Hematopoietic multipotent progenitor cell treated with erythropoietin and hydrocortisone succinate and interleukin-3 and kit ligand, for 6 days (in vitro differentiated cells): Measurements from ENCODE around the gene ATG13.
"Not testable (repeated sequence)": the region's sequence is repeated elsewhere in the genome, so short reads cannot be mapped to it uniquely, and the experiment has no call there.

Experiments
- DNase-seq: peaks from one replicate; pipeline ENCODE4 v3.0.0-alpha.2; 2015

ATG13 gene

DNA sequence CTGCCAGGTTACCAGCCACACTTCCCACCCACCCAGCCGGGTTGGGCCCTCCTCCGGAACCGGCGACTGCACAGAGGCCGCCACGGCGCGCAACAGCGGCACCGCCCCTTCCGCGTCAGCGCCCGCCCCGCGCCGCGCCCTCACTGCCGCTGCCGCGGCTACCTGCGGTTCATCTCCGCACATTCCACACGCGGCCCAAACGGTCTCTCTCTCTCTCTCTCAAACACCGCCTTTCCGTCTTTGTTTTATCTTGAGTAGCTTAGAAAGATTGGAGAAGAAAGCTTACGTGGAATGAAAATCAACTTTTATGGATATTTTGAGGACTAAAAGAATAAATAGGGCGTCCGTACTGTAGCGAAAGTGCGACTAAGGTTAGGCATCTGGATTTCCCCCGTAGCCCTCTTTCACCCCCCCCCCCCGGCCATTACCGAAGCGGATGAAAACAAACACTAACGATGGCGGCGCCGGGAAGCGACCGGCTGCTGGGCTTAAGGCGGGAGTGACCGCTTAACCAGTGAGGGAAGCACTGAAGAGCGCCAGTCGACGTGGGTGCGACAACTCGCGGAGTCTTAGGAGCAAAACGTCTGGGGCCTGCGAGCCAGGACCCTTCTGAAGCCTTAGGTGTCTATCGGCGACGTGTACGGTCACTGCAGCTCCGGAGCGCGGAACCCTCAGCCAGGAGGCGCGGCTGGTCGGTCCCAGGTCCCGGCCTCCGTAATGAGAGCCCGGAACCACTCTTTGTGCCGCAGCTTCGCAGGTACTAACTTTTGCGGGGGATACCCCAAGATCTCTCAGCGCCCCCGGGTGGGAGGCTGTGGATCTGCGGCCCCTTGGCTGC, at the start of gene ATG13, which contains the start of gene HARBI1:
Gene ATG13 (plus strand): TSS at position 420 of the 838 bp plus-strand sequence. CDS start 26,739 bp downstream, outside the sequence.
Gene HARBI1 (minus strand): TSS at position 94 of the 838 bp plus-strand sequence. CDS start 990 bp downstream, outside the sequence.
- DNase-seq: peak; percentile 93

GRCh38 chr11:46570790-46571398, 46.5 kb upstream of the ATG13 start:
- DNase-seq: no peak

GRCh38 chr11:46574656-46575055, 42.7 kb upstream of the ATG13 start:
- DNase-seq: no peak

GRCh38 chr11:46577058-46577457, 40.3 kb upstream of the ATG13 start:
- no peak for DNase-seq

GRCh38 chr11:46582588-46582987, 34.8 kb upstream of the ATG13 start:
- no peak for DNase-seq

DNA sequence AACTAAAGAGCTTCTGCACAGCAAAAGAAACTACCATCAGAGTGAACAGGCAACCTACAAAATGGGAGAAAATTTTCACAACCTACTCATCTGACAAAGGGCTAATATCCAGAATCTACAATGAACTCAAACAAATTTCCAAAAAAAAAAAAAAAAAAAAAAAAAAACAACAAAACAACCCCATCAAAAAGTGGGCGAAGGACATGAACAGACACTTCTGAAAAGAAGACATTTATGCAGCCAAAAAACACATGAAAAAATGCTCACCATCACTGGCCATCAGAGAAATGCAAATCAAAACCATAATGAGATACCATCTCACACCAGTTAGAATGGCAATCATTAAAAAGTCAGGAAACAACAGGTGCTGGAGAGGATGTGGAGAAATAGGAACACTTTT, 33.8 kb upstream of the ATG13 start:
- DNase-seq: not testable (repeated sequence)

- DNase-seq: no peak
Measured at GRCh38 chr11:46588131-46588530, 29.2 kb upstream of the ATG13 start.

DNA sequence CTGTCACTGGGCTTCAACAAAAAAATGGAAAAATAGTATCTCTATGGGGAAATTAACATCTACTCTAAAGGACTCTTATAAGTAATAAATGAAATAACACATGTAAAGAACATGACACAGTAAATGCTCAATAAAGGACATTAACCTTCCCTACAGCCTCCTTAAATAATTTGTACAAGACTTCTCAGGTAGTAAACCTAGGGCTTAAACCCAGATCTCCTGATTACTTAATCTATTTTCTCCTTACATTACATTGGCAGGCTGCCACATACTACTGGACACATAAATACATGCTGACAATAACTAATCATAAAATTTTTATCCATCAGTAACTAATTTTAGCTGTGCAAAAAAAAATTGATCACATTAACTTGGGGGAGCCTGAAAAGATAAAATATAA, 28.4 kb upstream of the ATG13 start:
- DNase-seq: peak; percentile 41

DNA sequence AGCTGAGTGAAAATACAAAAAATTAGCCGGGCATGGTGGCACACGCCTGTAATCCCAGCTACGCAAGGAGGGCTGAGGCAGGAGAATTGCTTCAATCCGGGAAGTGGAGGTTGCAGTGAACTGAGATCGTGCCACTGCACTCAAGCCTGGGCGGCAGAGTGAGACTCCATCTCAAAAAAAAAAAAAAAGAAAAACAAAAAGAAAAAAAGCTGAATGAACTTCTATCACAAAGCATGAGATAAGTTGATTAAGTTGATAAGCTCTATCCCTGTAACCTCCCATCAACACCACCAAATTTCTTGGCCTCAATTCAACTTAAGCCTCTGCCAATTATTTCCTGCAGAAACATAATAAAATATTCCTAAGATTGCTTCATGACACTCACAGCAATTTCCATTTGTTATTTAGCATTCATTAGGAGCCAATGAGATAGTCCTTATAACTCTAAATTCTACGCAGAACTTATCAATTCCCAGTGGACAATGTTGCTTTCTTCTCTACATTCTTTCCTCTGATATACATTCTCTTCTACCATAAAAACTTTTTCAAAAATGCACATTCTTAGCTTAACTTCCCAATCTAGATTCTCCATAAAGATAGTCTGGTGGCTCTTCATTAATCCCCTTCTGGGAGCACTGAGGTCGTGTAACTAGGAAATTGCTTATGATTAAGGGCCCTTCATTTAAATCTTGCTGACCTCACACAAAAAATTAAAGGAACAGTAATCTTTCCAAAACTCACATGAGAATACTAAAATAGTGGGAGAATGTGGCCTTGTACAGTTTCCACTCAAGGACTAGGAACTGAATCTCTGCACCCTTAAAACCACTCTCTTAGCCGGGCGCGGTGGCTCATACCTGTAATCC, 26.4 kb upstream of the ATG13 start:
- DNase-seq: no peak

DNA sequence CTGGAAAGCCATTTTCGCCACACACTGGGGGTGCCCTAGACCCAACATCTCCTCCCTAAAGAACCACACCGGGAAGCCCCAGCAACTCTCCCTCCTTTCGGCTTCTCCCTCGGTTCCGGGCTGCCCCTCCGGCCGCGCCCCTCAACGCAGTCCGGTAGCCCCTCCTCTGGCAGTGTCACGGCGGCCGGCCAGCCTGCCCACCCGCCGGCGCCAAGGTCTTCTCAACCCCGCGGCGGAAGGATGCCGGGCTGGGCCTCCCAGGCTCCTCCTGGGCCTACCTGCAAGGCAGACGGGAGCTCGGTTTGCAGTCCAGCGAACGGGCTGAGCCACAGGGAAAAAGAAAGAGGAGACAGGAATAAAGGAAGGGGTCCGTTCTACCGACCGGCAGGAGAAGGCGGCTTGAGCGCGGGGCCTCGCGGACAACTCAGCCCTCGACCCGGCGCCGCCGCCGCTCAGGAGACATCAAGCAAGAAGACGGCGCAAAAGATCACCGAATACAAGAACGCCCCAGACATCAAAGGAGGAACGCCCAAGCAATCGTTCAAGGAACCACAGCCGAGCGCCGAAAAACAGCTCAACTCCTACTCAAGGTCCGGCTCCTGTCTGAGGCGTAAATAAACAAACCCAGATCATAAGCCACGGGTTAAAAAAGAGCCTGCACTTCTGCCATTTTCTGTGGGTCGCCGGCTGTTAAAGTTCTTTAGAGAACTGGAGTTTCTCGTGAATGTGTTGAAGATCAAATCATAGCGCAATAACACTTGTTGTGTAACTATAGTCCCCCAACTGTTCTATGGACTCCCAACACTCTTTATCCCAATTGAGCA, 23.6 kb upstream of the ATG13 start, which contains the start of gene AMBRA1:
Gene AMBRA1 (minus strand): TSS at position 474 of the 824 bp plus-strand sequence. CDS start 45,643 bp downstream, outside the sequence.
- DNase-seq: peak; percentile 97

GRCh38 chr11:46594374-46594700, 23.0 kb upstream of the ATG13 start:
- DNase-seq: no peak

DNA sequence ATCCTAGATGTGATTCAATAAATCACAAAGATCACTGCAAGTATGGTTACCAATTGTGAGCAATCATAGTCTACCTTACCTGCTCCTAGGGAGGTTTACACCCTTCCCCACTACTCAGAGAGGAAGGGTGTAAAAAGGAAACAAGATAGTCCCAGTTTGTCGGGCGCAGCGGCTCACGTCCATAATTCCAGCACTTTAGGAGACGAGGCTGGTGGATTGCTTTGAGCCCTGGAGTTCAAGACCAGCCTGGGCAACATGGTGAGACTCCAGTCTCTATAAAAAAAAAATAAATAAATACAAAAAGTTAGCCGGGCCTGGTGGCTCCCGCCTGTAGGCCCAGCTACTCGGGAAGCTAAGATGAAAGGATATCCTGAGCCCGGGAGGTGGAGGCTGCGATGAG, 22.6 kb upstream of the ATG13 start:
- no peak for DNase-seq

DNA sequence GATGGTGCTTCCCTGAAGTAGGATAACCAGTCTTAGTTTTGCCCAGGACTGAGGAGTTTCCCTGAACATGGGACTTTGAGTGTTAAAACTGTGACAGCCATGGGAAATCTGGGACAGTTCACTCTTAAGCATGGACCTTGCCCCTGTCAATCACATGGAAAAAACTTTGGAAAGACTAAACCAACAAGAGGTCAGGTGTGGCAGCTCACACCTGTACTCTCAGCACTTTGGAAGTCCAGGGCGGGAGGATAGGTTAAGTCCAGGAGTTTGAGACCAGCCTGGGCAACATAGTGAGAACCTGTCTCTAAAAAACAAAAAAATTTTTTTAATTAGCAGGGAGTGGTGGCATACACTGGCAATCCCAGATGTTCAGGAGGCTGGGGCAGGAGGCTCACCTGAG, 20.2 kb upstream of the ATG13 start:
- no peak for DNase-seq

DNA sequence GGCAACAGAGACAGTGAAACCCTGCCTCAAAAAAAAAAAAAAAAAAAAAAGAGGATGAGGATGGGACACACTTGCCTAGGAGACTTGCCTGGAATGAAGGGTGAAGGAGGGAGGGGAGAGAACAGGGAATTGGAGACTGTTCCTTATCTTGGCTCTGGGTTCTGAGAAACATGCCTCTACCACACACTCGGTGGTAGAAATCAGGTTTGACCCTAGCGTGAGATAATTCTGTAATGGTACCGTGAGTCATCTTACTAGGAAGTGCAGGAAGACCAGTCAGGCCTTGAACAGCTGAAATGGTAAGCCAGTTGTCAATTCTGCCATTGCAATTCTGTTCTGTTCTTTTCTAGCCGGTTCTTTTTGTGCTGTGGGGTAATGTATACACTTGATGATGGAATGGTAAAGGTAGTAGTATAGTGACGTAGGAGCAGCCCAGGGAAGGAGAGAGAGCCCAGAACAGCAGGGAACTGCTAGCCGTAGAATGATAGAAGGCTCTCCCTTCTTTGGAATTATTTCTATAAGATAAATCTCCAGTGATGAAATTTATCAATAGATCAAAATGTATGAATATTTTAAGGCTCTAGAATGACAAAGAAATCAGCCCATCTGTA, 19.6 kb upstream of the ATG13 start:
- peak; percentile 81 for DNase-seq

DNA sequence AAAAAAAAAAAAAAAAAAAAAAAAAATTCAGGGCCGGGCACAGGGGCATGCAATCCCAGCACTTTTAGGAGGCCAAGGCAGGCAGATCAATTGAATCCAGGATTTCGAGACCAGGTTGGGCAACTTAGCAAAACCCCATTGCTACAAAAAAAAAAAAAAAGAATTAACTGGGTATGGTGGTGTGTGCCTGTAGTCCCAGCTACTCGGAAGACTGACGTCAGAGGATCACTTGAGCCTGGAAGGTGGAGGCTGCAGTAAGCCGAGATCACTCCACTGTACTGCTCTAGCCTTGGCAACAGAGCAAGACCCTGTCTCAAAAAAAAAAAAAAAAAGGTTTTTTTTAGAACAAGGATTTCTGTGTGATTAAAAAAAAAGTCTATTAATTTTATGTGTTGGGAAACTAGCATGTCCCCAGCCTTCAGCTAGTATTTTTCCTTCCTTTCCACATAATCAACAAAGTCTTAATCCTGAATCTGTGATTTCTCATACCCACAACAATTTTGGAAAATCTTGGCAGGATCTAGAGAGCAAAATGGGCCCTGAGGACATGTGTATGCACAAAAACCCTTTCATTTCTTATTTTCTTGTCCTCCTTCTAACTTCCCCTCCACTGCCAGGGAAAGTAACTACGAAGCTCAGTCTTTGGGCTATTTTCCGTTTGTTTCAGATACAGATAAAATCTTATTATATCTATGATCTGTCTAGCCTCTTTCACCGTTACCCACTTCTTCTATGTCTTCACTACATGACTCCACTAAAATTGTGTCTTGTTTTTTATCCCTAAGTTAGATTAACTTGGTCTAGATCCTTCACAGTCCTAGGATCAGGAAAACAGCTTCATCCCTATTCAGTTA, 17.8 kb upstream of the ATG13 start:
- DNase-seq: peak; percentile 63

DNA sequence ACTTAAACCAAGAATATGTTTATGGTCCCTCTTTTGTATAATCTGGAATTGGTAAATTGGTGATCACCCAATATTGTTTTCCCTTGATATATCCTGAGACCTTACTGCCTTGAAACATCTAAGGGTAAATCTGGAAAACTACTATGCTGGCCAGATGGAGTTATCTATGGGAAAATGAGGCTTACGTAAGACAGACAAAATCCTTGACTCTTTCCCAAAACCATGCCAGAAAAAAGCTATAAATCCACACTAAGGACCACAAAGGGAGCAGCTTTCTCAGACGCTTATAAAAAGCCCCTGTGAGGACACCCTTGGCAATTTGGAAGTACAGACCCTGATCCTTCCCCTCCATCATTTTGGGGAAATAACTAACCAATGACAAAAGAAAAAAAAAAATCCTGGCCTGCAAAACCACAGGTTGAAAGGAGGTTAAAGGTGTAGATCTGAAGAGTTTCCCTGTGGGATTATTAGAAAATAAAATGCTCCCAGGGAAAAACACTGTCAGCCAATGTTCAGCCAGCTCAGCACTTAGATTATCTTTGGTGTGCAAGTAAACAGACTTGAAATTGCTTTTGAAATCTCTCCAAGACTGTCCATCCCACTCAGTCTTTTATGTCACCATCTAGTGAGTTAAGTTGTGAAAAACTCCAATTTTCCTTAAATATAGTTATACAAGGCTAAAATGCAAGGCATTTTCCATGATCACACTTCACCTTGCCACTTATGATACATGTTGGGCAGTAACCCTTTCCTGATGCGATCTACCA, 17.0 kb upstream of the ATG13 start:
- no peak for DNase-seq

- no peak for DNase-seq
Measured at GRCh38 chr11:46601129-46601528, 16.2 kb upstream of the ATG13 start.

DNA sequence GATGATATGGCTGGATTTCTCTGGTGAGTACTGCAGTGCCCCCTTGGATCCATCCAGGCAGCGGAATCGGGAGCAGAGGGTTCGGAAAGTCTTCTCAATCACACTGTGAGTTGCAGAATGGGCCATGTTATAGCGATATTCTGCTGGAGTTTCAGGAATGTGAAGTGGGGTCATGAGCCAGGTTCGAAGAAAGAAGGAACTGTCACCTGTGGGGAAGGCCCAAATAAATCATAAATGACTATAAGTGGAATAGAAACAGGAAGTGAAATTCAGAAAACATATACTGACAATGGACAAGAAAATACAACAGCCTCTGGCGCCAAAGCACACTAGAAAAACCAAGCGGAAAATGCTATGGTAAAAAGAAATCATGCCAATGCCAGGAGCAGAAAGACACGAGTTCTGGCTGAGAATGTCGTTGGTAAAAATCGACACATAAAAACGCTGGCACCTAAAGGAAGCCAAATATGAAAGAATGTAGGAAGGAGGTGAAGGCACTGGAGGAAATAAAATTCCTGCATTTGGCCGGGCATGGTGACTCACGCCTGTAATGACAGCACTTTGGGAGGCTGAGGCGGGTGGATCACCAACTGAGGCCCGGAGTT, 13.5 kb upstream of the ATG13 start:
- no peak for DNase-seq

DNA sequence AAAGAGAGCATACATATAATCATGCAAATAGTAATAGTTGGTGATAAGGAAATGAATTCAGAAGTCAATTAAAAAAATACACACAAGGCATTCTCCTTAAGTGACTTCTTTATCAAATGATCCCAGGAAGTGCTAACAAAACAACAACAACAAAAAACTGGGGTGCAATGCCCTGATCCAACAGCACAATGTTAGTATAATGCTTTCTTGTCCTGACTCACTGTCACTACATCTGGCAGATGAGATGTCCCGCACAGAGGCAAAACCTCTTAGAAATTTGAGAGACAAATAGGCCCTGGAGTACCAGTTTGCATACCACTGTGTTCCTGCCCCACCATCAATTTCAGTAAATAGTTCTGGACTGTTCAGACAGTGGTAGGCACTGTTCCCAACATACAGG, 12.6 kb upstream of the ATG13 start:
- no peak for DNase-seq

- DNase-seq: no peak
Measured at GRCh38 chr11:46607516-46607915, 9.8 kb upstream of the ATG13 start.
